Fibroblast of skin of back (primary cell): ENCODE results near the gene MRNIP.

Source experiments
- DNase-seq: peaks from one replicate; pipeline ENCODE4 v3.0.0-alpha.2; 2013

MRNIP gene

DNA sequence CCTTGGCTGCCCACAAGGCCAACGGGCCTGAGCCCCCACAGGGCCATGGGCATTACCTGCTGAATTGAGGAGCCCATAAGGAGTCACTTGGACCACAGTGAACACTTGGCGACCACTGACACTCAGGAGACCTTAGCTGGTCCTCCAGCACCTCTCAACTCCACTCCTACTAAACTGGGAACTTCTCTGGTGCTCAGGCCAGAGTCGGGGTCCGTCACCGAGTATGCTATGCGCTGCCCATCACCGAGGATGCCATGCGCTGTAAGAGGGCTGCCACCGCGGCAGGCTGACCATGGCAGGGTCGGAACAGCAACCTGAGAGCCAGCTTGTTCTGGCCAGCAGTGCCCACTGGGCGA lies 38.5 kb downstream of the MRNIP start:
- DNase-seq: no peak

DNA sequence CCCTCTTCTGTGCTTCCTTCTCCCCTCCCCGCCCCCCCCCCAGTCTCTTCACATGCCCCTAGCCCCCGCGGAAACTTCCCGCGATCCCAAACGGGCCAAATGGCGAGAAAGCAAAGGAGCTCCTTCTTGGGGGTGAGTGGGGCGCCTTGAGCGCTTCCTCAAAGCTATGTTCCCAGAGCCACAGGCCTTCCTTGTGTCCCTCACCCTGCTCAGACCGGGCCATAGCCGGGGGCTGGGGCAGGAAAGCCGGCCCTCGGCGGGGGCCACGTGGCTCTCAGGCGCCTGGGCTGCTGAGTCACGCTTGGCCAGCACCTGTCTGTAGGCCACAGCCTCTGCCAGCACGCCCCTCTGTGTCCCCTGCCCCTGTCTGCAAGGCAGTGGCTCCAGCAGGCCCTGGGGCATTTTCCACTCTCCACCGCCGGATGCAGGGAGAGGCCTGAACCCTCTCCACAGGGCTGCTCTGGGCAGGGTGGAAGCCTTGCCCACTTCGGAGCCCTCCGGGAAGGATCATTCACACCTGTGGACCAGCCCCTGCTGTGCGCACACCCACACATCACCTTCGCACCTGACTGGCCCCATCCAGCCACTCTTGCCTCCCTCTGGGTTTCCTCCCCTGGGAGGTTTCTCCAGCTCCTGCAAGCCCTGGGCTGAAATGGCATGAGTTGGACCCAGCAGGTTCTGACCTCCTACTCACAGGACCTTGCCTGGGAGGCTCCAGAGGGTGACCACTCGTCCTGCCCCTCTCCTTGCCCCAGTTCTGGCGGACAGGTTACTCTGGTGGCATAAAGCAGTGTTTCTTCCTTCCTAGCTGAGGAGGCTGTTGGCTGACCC lies 39.1 kb downstream of the MRNIP start:
- peak; percentile 48 for DNase-seq

DNA sequence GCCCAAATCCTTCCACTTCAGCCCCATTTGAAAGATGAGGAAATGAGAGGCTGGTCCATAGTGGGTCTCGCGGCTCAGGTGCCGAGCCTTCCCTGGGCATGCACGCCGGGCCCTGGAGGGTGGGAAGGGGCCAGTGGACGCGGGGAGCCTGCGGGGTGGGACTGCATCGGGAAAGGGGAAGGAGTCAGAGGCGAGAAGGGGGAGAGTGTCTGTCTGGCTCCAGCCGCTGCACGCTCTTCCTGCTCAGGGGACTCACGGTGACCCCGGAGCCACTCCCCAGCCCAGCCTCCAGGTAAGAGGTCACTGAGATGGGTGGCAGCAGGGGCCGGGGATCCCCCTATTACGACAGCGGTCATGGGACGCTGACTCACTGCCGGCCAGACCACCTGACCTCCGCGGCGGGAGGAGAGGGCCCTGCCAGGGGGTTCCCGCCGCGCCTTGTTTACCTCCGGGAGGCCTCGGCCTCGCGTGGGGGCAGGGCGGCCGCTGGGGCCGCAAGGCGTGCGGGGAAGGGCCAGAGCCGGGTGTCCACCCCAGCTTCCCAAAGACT lies 39.8 kb downstream of the MRNIP start:
- peak; percentile 86 for DNase-seq

DNA sequence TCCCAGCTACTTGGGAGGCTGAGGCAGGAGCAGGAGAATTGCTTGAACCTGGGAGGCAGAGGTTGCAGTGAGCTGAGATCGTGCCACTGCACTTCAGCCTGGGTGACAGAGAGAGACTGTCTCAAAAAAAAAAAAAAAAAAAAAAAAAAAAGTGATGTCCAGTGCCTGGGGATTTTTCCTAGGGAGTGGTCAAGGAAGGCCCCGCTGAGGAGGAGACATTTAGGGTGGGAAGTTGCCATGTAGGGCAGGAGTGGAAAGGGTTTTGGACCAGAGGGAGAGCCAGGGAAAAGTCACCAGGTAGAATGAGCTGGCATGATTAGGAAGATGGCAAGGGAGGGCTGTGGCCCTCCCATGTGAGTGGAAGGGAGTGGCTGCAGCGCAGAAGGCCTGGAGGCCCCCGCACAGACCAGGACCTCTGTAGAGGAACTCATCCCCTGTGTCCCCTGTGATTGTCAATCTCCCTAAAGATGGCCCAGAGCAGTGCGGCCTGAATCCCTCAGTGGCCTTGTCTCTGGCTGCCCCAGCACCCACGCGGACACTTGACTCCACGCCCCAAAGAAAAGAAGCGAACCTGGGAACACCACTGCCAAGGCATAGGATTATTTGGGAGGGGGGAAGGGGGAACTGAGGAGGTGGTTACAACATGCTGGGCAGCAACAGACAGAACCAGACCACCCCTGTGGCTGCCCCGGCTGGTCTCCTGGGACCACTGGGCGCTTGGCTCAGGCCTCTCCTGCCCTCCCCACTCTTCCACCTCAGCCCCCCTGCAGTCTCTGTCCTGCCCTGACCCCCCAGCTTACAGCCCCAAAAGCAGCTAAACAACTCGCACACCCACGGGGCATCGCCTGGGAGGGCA lies 40.5 kb downstream of the MRNIP start:
- no peak for DNase-seq

DNA sequence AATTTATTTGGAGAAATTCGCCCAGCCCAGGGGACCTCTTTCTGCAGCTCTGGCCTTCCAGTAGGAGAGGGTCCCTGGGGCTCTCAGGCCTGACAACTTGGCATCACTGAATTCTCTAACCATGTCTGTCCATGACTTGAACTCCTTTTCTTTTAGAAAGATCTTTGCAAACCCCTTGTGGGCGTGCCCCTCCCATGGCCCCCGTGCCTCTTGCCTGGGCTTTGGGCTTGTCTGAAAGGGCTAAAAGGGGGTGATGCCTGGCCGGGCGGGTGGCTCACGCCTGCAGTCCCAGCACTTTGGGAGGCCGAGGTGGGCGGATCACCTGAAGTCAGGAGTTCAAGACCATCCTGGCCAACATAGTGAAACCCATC lies 41.2 kb downstream of the MRNIP start:
- no peak for DNase-seq

DNA sequence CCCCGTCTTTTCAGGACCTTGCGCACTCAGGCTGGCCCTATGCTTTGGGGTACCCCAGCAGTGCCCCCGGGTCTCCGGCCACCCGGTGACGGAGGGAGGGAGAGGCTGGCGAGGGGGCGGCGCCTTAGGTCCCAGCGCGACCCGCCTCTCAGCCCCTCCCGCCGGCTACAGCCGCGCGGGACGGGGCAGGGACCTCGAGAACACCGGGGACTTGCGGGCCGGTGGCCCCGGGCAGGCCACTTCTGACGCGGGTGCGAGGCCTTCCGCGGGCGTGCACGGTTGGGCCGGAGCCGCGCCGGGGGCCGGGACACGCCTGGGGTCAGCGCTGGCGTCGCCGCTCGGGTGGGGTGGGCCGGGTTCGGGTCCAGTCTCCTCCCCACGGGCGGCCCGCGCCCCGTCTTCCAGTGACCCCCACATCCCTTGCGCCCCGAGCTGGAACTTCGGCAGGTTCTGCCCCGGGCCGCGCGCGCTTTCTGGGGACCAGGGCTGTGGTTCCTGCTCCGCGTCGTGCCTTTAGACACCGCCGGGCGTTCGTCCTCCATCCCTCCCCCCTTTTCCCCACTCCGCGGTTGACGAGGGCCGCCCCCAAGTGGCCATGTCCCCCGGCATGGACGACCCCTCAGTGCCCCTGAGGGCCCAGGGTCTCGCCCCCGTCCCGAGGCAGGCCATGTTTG lies 41.7 kb downstream of the MRNIP start:
- no peak for DNase-seq

DNA sequence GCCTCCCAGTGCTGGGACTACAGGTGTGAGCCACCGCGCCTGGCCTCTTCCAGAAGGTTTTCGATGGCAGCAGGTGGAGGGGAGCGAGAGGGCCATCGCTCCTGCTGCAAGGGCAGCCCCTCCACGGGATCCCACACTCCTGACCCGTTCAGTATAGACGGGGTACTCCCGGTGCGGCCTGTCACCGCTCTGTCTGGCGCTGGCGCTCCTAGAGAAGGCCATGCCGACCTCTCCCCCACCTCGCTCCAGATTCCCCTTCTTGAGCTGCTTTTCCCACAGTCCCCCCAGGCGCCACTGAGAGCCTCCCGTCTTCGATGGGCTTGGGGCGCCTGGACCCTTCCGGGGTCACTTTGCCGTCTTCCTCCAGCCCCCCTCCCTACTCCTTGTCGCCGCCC lies 42.2 kb downstream of the MRNIP start:
- no peak for DNase-seq

DNA sequence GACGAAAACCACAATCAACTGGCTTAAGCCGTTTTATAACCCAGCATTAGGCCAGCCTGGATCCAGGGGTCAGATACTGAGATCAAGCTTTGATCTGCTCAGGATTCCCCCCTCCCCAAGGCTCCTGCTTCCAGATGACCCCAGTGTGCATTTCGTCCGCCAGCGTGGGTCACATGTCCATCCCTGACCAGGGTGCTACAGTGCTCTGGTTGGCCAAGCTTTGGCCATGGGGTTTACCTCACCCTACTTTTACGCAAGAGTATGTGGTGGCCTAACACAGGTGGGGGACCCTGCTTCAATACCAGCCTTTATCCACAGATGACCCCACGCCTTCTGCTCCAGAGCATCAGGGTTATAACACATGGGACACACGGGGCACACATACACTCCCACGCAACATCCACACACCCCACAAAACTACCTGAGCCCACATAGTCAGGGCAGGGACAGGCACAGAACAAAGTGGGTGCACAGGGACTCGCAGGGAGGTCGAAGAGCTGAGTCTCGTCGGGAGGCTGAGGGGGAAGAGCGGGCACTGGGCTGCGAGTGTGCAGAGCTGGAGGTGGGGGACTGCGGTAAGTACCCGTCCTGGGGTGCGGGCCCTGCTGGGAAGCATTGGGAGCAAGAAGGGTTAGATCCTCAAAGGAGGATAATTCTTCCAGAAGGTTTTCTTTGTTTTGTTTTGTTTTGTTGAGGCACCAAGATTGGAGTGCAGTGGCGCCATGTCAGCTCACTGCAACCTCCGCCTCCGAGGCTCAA lies 42.9 kb downstream of the MRNIP start:
- DNase-seq: no peak

DNA sequence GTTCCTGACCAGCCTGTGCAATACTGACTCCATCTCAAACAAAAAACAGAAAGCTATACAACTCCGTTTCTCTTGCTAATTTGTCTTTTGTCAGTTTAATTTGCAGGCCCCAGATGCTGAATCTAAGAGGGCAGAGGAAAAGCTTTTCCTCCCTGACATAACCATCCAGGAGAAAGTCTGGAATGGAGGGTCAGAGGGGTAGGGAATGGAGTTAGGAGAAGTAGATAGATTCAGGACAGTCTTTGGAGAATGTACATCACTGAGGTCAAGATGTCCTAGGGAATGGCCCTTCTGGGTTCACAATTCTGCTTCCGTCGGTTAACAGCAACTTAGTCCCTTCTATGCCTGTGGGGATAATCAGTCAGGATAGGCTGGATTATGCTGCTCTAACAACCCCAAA lies 44.5 kb downstream of the MRNIP start:
- DNase-seq: no peak

DNA sequence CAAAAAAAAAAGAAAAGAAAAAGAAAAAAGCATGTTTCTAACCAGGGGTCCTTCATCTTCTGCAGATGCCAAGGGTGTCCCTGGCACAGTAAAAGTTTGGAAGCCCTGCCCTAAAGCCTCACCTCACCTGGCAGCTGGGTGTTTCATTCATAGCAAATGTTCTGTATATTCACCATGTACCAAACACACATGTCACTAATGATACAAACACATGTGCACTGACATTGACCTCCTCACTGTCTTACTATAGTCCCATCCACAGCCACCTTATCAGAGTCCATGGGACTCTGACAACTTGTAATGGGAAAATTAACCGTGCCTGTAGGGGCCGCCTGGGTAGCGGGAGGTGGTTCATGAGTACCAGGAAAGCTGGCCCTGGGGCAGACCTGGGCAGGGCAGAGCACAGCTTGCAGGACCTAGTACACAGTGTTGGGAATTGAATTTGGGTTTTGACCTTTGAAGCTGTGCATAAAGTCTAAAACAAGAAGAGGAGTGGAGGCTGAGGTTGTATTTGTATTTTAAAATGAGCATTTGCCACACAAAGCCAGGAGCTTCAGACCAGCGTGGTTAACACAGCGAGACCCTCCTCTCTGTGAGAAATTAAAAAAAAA lies 45.5 kb downstream of the MRNIP start:
- no peak for DNase-seq

DNA sequence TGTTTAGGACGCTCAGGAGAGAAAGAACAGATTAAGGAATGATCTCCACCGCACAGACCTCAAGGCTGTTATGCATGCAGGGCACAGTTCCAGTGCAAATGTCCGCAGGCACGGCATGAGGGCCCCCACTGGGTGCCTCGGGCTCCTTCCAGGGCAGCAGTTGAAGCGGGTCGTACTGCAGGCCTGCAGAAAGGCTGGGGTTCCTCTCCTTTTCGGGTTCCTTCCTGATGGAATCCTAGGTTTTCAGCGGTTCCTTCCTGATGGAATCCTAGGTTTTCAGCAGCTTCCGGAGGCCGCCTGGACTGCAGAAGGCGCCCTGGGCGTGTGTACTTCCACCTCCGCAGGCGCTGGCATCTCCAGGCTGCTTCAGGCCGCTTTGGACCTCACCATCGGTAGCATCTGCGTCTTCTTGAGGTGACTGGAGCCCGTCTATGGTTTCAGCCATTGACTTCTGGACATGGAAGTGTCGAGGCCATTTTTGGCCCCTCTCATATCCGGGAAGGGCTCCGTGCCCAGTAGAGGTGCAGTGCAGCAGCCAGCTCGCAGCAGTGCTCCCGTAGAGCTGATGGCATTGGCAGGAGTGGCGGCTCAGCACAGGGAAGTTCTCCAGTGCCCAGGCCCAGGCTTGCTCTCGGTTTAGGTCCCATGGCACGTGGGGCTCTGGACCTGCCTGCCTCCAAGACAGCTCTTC lies 46.3 kb downstream of the MRNIP start:
- no peak for DNase-seq

DNA sequence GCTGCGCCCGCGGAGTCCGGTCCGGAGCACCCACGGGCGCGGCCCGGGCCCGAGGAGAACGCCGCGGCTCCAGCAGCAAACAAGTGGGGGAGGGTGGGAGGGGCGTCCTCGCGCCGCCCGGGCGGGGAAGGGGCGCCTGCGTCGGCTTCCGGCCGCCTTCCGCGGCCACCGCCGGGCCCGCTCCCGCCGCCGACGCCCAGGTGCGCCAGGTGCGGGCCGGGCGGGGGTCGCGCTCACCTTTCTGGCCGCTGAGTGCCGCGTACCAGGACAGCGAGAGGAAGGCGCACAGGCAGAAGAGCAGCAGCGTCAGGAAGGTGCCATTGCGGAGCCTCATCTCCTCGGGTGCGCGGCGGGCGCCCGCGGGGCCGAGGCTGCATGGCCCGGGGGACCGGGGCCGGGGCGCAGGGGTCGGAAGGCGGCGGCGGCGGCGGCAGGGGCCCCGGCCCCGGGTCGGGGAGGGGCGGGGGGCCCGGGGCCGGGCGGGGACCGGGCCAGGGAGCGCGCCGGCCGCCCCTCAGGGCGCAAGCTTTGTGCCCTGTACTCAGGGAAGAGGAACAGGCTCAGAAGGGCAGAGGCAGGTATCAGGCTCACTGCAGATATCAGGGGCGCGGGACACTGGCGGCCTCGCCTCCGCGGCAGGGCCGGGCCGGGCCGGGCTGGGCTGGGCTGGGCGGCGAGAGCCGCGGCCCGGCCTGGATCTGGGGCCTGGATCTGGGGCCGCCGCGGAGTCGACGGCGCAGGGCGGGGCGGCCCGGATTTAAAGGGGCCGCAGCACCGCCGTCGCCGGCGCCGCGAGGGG lies 52.2 kb downstream of the MRNIP start, which contains the start of gene MGAT4B:
TSS of gene MGAT4B (minus strand) at position 617 of the 799 bp plus-strand sequence. CDS start at position 334, 283 bp downstream.
- peak; percentile 81 for DNase-seq

DNA sequence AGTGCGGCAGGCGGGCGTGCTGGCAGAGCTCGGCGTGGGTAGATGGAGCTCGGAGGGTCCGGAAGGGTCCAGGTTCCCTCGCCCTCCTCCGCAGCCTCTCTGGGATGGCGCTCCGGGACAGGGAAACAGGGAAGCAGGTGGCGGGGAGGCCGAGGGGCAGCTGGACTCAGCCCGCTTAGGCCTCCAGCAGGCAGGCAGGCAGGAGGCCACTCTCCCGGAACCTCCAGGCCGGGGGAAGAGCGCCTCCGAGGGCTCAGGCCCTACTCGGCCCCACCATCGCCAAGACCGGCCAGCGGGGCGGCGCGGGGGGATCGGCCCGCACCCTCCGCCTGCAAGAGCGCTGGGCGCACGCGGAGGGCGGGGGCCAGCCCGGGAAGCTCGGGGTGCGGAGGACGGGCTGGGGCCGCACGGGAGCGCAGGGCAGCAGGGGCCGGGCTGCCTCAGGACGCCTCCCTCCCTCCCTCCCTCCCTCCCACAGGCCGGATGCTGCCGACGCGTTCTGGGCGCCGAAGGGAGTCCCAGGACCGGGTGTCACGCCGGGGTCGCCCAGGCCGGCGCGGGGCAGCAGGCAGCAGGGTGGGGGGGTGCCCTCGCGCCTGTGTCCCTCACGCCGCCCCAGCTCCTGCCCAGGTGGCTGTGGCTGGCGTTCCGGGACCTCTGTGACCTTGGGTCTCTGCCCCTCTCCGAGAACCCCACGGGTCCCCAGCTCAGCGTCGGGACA lies 52.9 kb downstream of the MRNIP start:
- DNase-seq: peak; percentile 56

DNA sequence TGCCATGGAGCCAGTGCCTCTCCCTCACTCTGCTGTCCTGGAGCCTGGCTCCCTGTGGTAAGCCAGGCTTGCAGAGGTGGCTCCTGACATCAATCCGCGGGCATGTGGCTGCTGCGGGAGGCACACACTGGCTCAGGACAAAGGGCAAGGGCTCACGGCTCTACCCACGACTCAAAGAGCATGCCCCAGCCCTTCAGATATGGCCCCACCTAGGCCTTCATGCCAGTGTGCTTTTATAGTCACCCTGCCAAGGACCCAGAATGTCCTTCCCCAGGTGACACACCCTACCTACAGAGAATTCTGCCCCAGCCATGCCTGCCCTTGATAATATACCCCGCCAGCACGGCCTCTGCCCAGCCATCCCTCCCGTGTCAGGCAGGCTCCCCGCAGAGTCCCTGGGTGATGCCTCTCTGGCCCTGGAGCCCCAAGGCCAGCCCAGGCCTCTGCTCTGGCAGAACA lies 53.5 kb downstream of the MRNIP start:
- DNase-seq: no peak

DNA sequence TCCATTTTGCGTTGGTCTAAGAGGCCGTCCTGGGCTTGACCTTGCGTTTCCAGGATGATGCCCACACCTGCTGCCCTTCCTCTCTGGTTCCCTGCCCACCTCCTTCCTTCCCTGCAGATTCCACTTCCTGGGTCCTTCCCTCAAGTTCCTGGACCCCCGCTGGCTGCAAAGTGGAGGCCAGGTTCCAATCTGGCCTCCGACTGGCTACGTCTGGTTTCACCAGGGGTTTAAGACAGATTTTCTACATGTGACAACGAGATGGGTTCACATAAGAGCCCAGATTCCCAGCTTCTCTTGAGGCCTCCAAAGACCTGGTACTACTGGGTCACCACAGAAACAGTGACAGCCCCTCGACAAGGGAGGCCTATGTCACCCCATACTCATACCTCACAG lies 54.1 kb downstream of the MRNIP start:
- no peak for DNase-seq

DNA sequence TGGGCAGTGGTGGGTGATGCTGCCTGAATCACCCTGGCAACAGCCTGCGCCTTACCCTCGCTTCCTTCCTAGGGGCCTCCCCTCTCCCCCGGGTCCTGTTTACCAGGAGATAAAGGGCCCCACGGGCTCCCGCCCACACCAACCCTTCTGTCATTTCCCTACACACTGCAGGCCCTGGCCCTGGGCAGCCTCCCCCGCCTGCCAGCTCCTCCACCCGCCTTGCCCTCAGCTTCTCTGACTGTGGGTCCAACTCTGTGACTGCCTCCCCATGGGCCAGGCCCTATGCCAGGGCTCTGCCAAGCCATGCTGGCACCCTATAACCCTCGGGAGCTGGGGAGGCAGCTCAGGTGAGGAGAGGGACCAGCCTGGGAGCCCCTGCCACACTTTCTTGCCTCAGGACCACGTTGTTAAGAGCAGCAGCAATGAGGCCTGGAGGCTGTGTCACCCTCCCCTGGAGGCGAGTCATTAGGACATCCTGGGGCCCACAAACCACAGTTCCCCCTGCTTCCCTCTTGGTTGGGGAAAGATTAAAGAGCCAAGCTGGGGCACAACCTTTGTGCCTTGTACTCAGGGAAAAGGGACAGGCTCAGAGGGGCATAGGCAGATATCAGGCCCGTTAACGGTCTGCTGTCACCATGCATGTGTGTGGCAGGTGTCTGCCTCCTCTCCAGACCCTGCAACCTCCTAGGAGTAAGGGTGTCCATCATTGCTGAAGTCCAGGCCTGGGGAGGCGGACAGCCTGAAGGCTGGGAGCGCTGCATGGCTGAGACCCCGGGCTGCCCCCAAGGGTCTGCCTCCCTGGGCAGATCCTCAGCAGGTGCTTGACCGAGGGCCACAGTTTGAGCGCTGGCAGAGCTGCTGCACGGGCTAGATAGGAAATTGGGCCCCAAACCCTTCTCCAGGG lies 54.7 kb downstream of the MRNIP start:
- DNase-seq: peak; percentile 44

DNA sequence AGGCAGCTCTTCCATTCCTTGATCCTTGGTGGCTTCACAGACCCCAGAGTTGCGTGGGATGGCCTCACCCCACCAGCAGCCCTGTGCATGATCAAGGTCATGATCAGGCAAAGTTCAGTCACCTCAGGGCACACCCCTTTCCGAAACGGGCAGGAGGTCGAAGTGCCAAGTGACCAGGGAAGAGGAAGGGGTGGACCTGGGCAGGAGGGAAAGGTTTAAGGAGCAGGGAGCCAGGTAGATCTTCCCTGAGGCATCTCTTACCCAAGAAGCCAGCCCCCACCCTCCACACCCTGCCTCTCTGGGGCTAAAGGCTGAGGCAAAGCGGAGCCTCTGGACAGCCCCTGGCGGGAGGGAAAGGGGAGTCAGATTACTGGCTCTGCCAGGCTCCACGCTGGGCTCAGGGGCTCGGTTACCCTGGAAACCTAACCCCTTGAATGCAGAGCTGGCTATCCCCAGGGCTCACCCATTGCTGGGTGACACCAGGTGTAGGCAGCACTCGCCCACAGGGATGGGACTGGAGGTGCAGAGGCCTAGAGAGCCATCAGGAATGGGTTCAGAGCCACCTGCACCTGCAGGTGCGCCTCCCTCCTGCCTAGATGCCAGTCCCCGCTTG lies 55.6 kb downstream of the MRNIP start:
- no peak for DNase-seq
